ENCODE data around the gene ZFP30. TPM values are rescaled to one million over a fixed set of nuclear protein-coding genes. Genes with fewer than 3 reads are reported as not detected.

ZFP30 gene
- total RNA-seq, 1 experiment from 2014 or later = 14.1 TPM

- no peak for DNase-seq (ENCODE audit: extremely low read depth, low read depth)
Measured at GRCh38 chr19:37564624-37565369, 90.5 kb downstream of the ZFP30 start.

Small RNA genes lying within 50 kb of the gene (small RNA-seq; reads per million reads assigned to genes)
- 0 reads per million in 2 experiments for gene SELENOKP1

Other genes starting within 250 kb of the ZFP30 start
- gene ZNF569, start 188.0 kb downstream of the ZFP30 start, total RNA-seq (2014; rRNA removed; shearing (Covaris generic)) = 7.4 and 7.9 TPM in 2 replicates
- gene ZNF570, start 186.1 kb downstream of the ZFP30 start, total RNA-seq (2014; rRNA removed; shearing (Covaris generic)) = 1.1 and 3.2 TPM in 2 replicates
- 0.22 and 0.55 TPM in 2 replicates for gene ZNF793, start 148.5 kb downstream of the ZFP30 start, total RNA-seq (2014; rRNA removed; shearing (Covaris generic))
- 3.4 and 4.1 TPM in 2 replicates for gene ZNF571, start 60.7 kb downstream of the ZFP30 start, total RNA-seq (2014; rRNA removed; shearing (Covaris generic))
- gene ZNF540, start 60.6 kb downstream of the ZFP30 start, total RNA-seq (2014; rRNA removed; shearing (Covaris generic)) = 0.30 and 0.61 TPM in 2 replicates
- gene ZNF607, start 64.3 kb upstream of the ZFP30 start, total RNA-seq (2014; rRNA removed; shearing (Covaris generic)) = 3.6 and 4.2 TPM in 2 replicates
- 4.1 and 4.4 TPM in 2 replicates for gene ZNF573, start 124.1 kb upstream of the ZFP30 start, total RNA-seq (2014; rRNA removed; shearing (Covaris generic))